ENCODE data around the gene CACNA1I. TPM values are rescaled to one million over a fixed set of nuclear protein-coding genes. Genes with fewer than 3 reads are reported as not detected.

Gene CACNA1I
- polyA plus RNA-seq, 1 of the 3 experiments (the other 2 are of a cell fraction), result not detected

DNA sequence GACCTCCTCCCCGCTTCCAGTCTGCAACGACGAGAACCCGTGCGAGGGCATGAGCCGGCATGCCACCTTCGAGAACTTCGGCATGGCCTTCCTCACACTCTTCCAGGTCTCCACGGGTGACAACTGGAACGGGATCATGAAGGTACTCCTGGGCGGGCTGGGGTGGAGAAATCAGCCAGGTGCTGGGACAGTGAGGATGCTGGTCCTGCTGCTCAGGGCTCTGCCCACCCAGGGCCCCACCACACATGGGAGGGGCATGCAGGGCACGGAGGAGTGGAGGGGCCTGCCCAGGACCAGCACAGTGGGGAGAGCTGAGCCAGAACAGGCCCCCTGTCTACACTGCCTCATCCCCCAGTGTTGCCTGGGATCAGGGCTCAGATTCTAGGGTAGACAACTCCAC lies 107.4 kb downstream of the CACNA1I start:
- Histone ChIP-seq H3F3A (replicated peaks; ENCODE audit: insufficient read depth) (no peaks in the 10 kb centered on the region), H3K9me3 (no peaks in the 10 kb centered on the region), H3K79me2 (ENCODE audit: insufficient read depth) (no peaks in the 10 kb centered on the region), H3K36me3 (replicated peaks in 1 of 2; ENCODE audit: control insufficient read depth in 1 of 2, insufficient read depth in 2 of 2, low read length in 1 of 2) (no peaks in the 10 kb centered on the region), H3K4me3 (ENCODE audit: low read depth in 2 of 2, low read length in 1 of 2) (no peak overlapping the region), H3K27me3 (ENCODE audit: insufficient read depth) (no peaks in the 10 kb centered on the region), H3K4me2 (no peak overlapping the region), H3K27ac (ENCODE audit: low read depth in 2 of 2, low read length in 1 of 2) (no peak overlapping the region), H2AFZ (ENCODE audit: low read depth) (no peak overlapping the region), H3K4me1 (ENCODE audit: control insufficient read depth in 1 of 2, insufficient read depth in 2 of 2, low read depth in 1 of 2, low read length in 1 of 2) (no peaks in the 10 kb centered on the region), H3K9ac (no peak overlapping the region), H4K20me1 (ENCODE audit: insufficient read depth) (no peaks in the 10 kb centered on the region), H3K9me2 (no peaks in the 10 kb centered on the region)
- DNase-seq, result no peak
- TF ChIP-seq TCF12 (IDR thresholded peaks at IDR 0.05) (no peak), NRF1 (IDR thresholded peaks at IDR 0.05; ENCODE audit: low read depth, low read length) (no peak), FOXJ3 (CRISPR knock-in tag; IDR thresholded peaks at IDR 0.05) (no peak), EZH2phosphoT487 (IDR thresholded peaks at IDR 0.05; ENCODE audit: borderline replicate concordance, low read depth) (no peak), RCOR1 (IDR thresholded peaks at IDR 0.05; ENCODE audit: low read length) (no peak), SMC3 (IDR thresholded peaks at IDR 0.05; ENCODE audit: low read depth, low read length) (no peak), PBX3 (IDR thresholded peaks at IDR 0.05) (no peak), GATA2 (CRISPR knock-in tag; IDR thresholded peaks at IDR 0.05) (no peak), NFIC (IDR thresholded peaks at IDR 0.05; ENCODE audit: borderline replicate concordance) (no peak), REST (IDR thresholded peaks at IDR 0.05; ENCODE audit: low read depth, low read length) (no peak), RAD21 (IDR thresholded peaks at IDR 0.05; ENCODE audit: low read length) (no peak), YY1 (IDR thresholded peaks at IDR 0.05; ENCODE audit: low read depth) (no peak), TAF1 (IDR thresholded peaks at IDR 0.05; ENCODE audit: borderline replicate concordance, low read depth, low read length) (no peak), ZBTB33 (IDR thresholded peaks at IDR 0.05; ENCODE audit: borderline replicate concordance, low read depth) (no peak), FOXM1 (IDR thresholded peaks at IDR 0.05; ENCODE audit: low read depth) (no peak), EP300 (IDR thresholded peaks at IDR 0.05; ENCODE audit: borderline replicate concordance in 1 of 2, low read depth in 1 of 2, low read length in 1 of 2) (no peak), GABPA (IDR thresholded peaks at IDR 0.05; ENCODE audit: low read depth) (no peak), POLR2AphosphoS5 (IDR thresholded peaks at IDR 0.05; ENCODE audit: low read depth, low read length) (no peak), MEF2A (IDR thresholded peaks at IDR 0.05; ENCODE audit: borderline replicate concordance, low read depth) (no peak)
- TF ChIP-seq, protein P1, sequence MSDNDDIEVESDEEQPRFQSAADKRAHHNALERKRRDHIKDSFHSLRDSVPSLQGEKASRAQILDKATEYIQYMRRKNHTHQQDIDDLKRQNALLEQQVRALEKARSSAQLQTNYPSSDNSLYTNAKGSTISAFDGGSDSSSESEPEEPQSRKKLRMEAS (IDR thresholded peaks at IDR 0.05; ENCODE audit: low read depth), result no peak
- CTCF ChIA-PET, result interaction anchor here (1.4 kb wide), 1 partner anchor 12 kb away, joined by 4 read pairs; no protein-coding TSS in a partner anchor
- POLR2A ChIA-PET, result no interaction called here
- no CpG with 5 or more reads among the region's 12 CpGs for WGBS (ENCODE audit: low lambda C conversion rate)

Data from SK-N-SH (cell line).